ENCODE measurements around the gene CYS1.
"Not testable (repeated sequence)": the region's sequence is repeated elsewhere in the genome, so short reads cannot be mapped to it uniquely, and the experiment has no call there.

CYS1 gene

DNA sequence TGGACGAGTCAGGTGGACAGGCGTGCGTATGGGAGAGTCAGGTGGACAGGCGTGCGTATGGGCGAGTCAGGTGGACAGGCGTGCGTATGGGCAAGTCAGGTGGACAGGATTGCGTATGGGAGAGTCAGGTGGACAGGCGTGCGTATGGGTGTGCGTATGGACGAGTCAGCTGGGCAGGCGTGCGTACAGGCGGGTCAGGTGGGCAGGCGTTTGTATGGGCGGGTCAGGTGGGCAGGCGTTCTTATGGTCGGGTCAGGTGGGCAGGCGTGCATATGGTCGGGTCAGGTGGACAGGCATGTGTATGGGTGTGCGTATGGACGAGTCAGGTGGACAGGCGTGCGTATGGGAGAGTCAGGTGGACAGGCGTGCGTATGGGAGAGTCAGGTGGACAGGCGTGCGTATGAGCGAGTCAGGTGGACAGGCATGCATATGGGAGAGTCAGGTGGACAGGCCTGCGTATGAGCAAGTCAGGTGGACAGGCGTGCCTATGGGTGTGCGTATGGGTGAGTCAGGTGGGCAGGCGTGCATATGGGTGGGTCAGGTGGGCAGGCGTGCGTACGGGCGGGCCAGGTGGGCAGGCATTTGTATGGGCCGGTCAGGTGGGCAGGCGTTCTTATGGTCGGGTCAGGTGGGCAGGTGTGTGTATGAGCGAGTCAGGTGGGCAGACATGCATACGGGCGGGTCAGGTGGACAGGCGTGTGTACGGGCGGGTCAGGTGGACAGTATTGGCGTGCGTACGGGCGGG is 69.2 kb downstream of the CYS1 start:
- not testable (repeated sequence) for DNase-seq

GRCh38 chr2:10009811-10010781 is 70.1 kb downstream of the CYS1 start:
- DNase-seq: no peak

GRCh38 chr2:10009271-10009810 is 70.9 kb downstream of the CYS1 start:
- no peak for DNase-seq

DNA sequence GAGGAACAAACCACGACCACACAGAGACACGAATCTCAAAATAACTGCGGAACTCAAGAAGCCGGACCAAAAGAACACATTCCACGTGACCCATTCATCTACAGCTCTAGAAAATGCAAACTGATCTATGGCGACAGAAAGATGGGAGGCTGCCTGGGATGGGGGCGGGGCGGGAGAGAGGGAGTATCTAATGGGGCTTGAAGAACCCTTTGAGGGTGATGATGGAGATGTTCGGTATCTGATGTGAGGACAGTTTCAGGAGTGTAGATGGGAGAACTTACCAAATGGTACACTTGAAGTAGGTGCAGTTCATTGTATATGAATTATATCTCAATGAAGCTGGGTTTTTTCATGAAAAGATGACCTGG is 71.4 kb downstream of the CYS1 start:
- DNase-seq: no peak

GRCh38 chr2:10007921-10008808 is 72.0 kb downstream of the CYS1 start:
- DNase-seq: no peak

DNA sequence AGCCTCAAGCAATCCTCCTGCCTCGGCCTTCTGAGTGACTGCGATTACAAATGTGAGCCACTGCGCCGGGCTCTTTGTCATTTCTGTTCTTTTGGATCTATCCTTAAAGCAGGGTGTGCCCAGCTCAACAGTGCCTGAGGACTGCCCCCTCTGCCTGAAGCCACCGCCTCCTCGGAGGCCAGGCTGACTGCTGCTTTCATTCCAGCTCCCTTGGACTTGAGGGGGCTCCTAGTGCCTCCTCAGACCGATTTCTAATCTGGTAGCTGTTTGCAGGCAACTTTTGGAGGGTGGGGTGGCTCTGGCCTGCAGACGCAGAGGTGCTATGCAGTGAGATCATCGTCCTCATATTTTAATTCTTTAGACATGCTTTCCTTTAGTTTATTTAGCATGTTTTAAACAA is 72.8 kb downstream of the CYS1 start:
- DNase-seq: no peak
